RCC 7860 (cell line): Measurements from ENCODE around the gene BST2.

Experiments used
- DNase-seq: peaks from one replicate; pipeline ENCODE4 v3.0.0-alpha.2; 2015; ENCODE audit warnings: low spot score
- FAIRE-seq: peaks from 2 replicates; lab custom pipeline; 2012; peaks lifted over from hg19 to GRCh38; lab: Jason Lieb, UNC

BST2 gene, protein sequence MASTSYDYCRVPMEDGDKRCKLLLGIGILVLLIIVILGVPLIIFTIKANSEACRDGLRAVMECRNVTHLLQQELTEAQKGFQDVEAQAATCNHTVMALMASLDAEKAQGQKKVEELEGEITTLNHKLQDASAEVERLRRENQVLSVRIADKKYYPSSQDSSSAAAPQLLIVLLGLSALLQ

DNA sequence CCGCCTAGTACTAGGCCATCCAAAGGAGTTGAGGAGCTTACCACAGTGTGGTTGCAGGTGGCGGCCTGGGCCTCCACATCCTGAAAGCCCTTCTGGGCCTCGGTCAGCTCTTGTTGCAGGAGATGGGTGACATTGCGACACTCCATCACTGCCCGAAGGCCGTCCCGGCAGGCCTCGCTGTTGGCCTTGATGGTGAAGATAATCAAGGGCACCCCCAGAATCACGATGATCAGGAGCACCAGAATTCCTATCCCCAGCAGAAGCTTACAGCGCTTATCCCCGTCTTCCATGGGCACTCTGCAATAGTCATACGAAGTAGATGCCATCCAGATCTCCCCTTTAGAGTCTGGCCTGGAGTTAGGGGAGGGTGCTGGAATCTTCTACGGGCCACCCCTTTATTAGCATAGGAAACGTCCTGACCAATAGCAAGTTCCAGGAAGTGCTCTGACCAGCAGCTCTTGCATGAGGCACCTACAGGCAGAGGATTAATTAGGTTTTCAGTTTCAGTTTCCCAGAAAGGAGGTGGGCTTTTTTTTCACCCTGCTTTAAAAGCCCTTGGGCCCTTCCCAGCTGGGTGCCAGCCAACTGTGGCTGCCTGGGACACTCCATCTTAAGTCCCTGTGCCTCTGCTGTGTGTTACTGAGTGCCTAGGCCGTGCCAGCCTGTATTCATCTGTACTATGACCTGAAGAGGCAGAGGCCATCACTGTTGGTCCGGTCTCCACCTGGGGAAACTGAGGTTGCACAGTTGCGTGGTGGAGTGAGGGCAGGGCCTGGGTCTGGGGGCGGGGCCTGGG, at the start of gene BST2:
Gene BST2, minus strand, starts transcription at position 381 of the 796 bp plus-strand sequence. Its CDS starts 55 bp downstream, at position 326.
- peak; percentile 62 for FAIRE-seq
- DNase-seq: peak; percentile 93

DNA sequence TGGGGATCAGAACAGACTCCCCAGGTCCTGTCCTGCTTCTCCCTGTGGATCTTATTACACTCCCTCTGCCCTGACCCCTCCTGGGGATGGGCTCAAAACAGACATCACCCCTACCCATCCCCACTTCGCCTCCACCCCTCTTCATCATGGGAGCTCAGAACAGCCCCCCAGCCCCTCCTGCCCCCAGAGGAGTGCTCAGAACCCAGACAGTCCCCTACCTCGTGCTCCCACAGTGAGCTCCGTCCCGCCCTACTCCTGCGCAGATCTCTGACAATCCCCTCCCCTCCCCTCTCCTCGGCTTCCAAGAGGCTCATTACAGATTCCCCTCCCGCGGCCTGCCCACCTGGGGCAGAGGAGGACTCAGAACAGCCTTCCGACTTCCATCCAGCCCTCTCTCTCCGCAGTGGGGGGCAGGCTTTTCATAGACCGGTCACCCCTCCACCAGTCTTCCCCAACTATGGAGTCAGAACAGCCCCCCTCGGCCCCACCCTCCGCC, 49.2 kb upstream of the BST2 start:
- no peak for FAIRE-seq
- no peak for DNase-seq

DNA sequence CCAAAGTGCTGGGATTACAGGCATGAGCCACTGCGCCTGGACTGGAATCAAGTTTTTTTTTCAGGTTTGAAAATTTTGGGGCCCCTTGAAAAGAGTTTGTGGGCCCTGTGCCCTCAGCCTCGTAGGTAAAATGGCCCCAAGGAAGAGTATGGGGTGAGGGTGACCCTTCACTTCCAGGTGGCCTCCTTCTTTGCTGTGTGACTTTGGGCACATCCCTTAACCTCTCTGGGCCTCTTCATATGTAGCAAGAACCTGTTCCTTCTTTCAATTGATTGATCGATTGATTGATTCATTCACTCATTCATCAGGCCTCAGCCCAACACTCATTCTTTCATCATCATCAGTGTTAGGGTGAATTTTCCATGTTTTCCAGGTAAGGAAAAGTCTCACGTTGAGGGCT, 46.4 kb upstream of the BST2 start:
- no peak for FAIRE-seq

DNA sequence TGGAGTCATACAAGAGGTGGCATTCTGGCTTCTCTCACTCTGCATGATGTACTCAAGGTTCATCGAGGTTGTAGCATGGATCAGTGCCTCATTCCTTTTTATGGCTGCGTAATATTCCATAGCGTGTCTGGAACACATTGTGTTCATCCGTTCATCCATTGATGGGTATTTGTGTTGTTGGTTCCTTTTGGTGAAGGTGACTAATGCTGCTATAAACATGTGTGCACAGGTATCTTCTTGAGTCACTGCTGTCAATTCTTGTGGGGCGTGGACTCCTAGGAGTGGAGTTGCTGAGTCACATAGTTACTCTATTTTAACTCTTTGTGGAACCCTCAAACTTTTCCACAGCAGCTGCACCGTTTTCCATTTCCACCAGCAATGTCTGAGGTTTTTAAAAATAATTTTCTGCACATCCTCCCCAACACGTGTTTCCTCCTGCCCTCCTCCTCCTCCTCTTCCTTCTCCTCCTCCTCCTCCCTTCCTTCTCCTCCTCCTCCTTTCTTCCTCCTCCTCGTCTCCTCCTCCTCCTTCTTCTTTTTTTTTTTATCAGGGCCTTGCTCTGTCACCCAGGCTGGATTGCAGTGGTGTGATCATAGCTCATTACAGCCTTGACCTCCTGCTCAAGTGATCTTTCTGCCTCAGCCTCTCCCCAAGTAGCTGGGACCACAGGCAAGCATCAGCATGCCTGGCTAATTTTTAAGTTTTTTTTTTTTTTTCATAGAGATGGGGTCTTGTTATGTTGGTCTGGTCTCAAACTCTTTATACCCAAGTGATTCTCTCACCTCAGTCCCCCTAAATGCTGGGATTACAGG, 45.0 kb upstream of the BST2 start:
- DNase-seq (peak; percentile 52), FAIRE-seq (no peak)

More for the DNA sequence above, 46.4 kb upstream of the BST2 start:
- DNase-seq: no peak

DNA sequence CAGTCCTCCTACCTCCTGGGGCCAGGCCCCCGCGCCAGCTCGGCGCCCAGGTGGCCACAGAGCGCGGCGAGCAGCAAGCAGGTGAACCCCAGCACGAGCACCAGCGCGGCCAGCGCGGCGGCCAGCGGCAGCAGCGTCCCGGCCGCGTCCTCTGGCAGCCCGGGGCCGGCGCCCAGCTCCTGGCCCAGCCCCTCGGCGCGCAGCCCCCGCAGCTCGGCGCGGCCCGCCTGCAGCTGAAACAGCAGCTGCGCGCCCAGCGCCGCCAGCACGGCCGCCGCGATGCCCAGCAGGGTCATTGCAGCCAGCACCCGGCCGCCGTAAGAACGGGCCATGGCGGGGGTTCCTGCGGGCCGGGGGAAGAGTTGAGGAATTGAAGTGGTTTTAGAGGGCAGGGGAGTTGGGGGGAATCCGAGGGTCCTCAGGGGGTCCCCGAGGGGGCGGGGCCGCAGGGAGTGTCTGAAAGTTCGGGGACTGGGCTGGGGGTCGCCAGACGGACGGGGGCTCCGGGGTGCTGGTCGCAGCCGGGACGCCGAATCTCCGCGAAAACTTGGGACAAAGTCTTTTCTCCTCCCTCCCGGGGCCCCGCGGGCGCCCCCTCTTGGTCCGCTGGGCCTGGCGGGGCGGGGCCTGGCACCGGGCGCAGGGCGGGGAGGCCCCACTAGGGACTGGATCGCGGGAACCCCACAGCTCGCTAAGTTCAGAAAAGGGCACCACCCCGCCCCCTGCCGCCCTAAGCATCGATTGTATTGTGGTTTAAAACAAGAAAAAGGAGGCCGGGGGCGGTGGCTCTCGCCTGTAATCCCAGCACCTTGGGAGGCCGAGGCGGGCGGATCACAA, 42.9 kb upstream of the BST2 start, which contains the start of gene TMEM221:
Gene TMEM221, minus strand, starts transcription at position 538 of the 837 bp plus-strand sequence. Its CDS starts 206 bp downstream, at position 332.
- DNase-seq (no peak), FAIRE-seq (no peak)

GRCh38 chr19:17447704-17448130, 42.3 kb upstream of the BST2 start:
- FAIRE-seq (no peak), DNase-seq (no peak)

- no peak for DNase-seq
- FAIRE-seq: no peak
Measured at GRCh38 chr19:17445526-17446165, 40.2 kb upstream of the BST2 start.

DNA sequence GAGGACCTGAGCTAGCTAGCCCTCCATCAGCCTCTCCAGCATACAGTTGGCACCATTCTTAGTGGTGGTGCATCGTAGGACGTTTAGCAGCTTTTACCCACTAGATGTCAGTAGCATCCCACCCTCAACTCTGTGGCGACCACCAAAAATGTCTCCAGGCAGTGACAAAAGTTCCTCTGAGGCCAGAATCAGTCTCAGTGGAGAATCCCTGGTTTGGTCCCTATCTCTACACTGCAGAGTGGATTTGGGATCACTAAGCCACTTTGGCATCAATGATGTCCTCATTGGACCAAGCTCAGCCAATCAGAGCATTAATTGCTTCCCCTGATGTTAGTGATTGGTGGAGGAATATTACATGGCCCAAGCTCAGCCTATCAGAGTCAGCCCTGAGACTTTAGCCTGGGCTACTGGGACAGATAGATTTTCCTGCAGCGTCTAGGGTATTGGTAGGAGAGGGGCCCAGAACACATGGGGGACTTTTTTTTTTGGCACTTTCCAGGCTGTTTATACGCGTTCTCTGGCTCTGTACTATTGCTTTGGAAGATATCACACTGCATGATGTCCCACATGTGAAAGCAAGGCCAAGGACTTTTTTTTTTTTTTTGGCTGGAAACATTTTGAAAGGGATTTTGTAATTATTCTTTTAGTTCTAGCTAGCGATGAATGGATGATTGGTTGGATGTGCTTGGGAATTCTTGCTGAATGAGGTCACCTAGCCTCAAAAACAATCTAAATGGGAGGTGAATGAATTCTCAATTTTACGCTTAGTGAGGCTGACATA, 36.0 kb upstream of the BST2 start:
- no peak for FAIRE-seq
- DNase-seq: peak; percentile 13

- FAIRE-seq (no peak), DNase-seq (no peak)
Measured at GRCh38 chr19:17436874-17437267, 31.4 kb upstream of the BST2 start.

DNA sequence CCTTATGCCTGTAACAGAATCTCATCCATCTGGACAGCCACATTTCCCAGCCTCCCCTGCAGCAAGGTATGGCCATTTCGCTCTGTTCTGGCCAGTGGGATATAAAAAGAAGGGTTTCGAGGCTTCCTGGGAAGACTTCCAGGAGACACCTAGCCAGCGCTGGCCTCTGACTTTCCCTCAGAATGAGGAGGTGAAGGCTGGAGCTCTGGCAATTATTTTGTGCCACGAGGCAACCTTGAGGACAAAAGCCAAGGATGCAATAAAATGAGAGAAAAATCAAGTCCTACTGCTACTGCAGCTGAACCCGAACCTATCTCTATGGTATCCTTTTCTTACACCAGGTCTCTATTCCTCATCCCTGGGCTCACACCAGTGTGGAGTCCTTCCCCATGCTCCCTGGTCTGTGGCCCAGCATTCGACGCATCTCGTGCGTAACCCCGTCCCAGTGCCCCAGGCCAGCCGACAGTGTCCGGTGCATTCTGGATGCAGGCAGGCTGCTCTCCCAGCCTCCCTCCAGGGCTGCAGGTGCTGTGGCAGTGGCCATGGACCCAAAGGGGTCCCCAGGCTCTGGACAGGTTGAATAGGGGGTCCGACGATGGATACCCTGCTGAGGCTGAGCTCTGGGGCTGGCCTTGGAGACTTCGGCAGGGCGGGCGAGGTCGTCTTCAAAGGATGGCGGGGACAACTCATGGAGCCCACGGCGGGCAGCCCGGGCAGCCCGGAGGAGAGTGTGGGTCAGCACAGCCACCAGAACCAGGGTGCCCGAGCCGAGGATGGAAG, 30.9 kb upstream of the BST2 start:
- FAIRE-seq: no peak
- DNase-seq: no peak

DNA sequence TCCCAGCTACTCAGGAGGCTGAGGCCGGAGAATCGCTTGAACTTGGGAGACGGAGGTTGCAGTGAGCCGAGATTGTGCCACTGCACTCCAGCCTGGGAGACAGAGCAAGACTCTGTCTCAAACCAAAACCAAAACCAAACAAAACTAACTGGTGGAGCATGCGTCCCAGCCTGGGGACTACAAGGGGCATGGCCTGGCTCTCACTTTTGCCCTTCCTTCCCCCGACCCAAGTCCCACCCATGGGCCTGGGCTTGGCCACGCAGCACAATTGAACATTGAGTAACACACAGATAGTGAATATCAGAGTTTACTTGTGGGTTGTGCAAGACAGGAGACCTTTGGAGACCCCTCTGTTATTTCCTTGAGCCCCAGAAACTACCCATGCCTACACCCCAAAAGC, 29.8 kb upstream of the BST2 start:
- FAIRE-seq (no peak), DNase-seq (no peak)

DNA sequence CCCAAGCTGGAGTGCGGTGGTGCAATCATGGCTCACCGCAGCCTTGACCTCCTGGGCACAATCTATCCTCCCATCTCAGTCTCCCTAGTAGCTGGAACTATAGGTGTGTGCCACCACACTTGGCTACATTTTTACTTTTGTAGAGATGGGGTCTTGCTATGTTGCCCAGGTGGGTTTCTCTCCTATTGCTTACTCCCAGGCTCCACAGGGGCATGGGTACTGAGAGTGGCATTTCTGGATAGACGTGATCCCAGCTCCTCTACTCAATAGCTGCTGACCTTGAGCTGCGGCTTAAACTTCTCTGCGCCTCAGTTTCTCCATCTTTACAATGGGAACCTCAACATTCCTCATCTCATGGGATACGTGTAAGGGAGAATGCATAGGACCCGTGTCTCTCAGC, 26.0 kb upstream of the BST2 start:
- DNase-seq (no peak), FAIRE-seq (no peak)

- FAIRE-seq (no peak), DNase-seq (no peak)
Measured at GRCh38 chr19:17429641-17430113, 24.2 kb upstream of the BST2 start.

GRCh38 chr19:17424743-17425365, 19.4 kb upstream of the BST2 start:
- FAIRE-seq (no peak), DNase-seq (no peak)

GRCh38 chr19:17423429-17424208, 18.2 kb upstream of the BST2 start:
- DNase-seq (no peak), FAIRE-seq (no peak)

DNA sequence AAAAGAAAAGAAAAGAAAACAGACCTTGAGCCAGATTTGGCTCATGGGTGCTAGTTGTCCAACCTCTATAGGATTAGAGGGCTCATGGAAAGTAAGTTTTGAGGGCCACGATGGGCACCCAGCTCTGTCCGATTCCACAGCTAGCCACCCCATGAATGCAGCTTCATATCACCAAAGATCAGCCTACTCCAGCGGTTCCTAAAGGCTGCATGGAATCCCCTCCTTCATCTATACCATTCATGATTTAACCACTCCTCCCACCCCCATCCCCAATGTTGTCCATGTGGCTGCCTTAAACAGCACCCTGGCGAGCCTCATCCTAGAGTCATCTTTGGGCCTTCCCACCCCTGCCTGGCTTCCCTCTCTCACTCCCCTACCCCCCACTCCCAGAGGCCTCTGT, 16.5 kb upstream of the BST2 start:
- DNase-seq: no peak
- FAIRE-seq: no peak

- FAIRE-seq (no peak), DNase-seq (peak; percentile 5)
Measured at GRCh38 chr19:17420475-17420924, 15.1 kb upstream of the BST2 start.
